BLaER1 treated with 17β-estradiol and CSF1 and Interleukin-3, amounts not matched to agents 10 nM and 100 nM (cell line): ENCODE data around the gene CAPN3.
A peak's percentile ranks its signal among the peaks of the same experiment; 100 is the strongest.

Source experiments
- H3K27ac ChIP-seq, 11 experiments: shearing (Covaris generic); formaldehyde crosslinking; 2 replicates each; pipeline ENCODE4 v1.8.1; 2022
- H3K27me3 ChIP-seq, 11 experiments: shearing (Covaris generic); formaldehyde crosslinking; 2 replicates each; pipeline ENCODE4 v1.8.1; 2022
- H3K36me3 ChIP-seq, 11 experiments: shearing (Covaris generic); formaldehyde crosslinking; 2 replicates each; pipeline ENCODE4 v1.8.1; 2022
- H3K4me1 ChIP-seq, 10 experiments: shearing (Covaris generic); formaldehyde crosslinking; 2 replicates each; pipeline ENCODE4 v1.8.1; 2022
- H3K4me2 ChIP-seq, 11 experiments: shearing (Covaris generic); formaldehyde crosslinking; 2 replicates each; pipeline ENCODE4 v1.8.1; 2022
- H3K4me3 ChIP-seq, 10 experiments: shearing (Covaris generic); formaldehyde crosslinking; 2 replicates each; pipeline ENCODE4 v1.8.1; 2022
- H3K9ac ChIP-seq, 11 experiments: shearing (Covaris generic); formaldehyde crosslinking; 2 replicates each; pipeline ENCODE4 v1.8.1; 2022
- H3K9me3 ChIP-seq, 11 experiments: shearing (Covaris generic); formaldehyde crosslinking; replicated peaks in 1 of 11; 2 replicates each; pipeline ENCODE4 v1.8.1; 2022
- H4K20me1 ChIP-seq, 11 experiments: shearing (Covaris generic); formaldehyde crosslinking; 2 replicates each; pipeline ENCODE4 v1.8.1; 2022
- Cebpa-rat ChIP-seq, 11 experiments: shearing (Covaris generic); IDR thresholded peaks; 2 replicates each; pipeline ENCODE4 v1.8.1; 2022

The CAPN3 gene

GRCh38 chr15:42375941-42376340 is 16.6 kb downstream of the CAPN3 start:
- no peak for TF ChIP-seq Cebpa-rat (IDR thresholded peaks at IDR 0.05)
- H3K4me3 ChIP-seq, result no peak overlapping the region
- no peak overlapping the region for H3K4me2 ChIP-seq
- no peaks in the 10 kb centered on the region for H3K27me3 ChIP-seq
- H3K9ac ChIP-seq, result no peak overlapping the region
- no peaks in the 10 kb centered on the region for H4K20me1 ChIP-seq
- H3K4me1 ChIP-seq, result no peaks in the 10 kb centered on the region
- peaks cover 0 to 15% (median 0%) of the 10 kb centered on the region in 11 experiments; a peak in 4 of 22 replicates for H3K36me3 ChIP-seq
- no peak overlapping the region for H3K27ac ChIP-seq
- H3K9me3 ChIP-seq, result peaks cover 13 to 37% (median 27%) of the 10 kb centered on the region in 11 experiments

GRCh38 chr15:42378011-42378410 is 18.7 kb downstream of the CAPN3 start:
- H3K9ac ChIP-seq, result no peak overlapping the region
- TF ChIP-seq Cebpa-rat (IDR thresholded peaks at IDR 0.05), result no peak

GRCh38 chr15:42384597-42384996 is 25.3 kb downstream of the CAPN3 start:
- Histone ChIP-seq H3K9me3 (no peaks in the 10 kb centered on the region; a peak in 2 of 22 replicates), H3K27ac (peak overlapping the region in 5 of 11 experiments; percentile 0 to 87 (median 34); a peak in 6 of 22 replicates), H3K9ac (no peak overlapping the region), H3K27me3 (no peaks in the 10 kb centered on the region), H3K36me3 (no peaks in the 10 kb centered on the region), H3K4me1 (peaks cover 31 to 59% (median 57%) of the 10 kb centered on the region in 10 experiments), H3K4me2 (peak overlapping the region in 9 of 11 experiments; percentile 38 to 94 (median 85); a peak in 17 of 22 replicates), H4K20me1 (no peaks in the 10 kb centered on the region), H3K4me3 (no peak overlapping the region)
- no peak for TF ChIP-seq Cebpa-rat (IDR thresholded peaks at IDR 0.05)

More at GRCh38 chr15:42378011-42378410, 18.7 kb downstream of the CAPN3 start:
- Histone ChIP-seq H3K36me3 (peaks cover 0 to 7% (median 0%) of the 10 kb centered on the region in 11 experiments; a peak in 3 of 22 replicates), H3K4me1 (no peaks in the 10 kb centered on the region), H3K27me3 (no peaks in the 10 kb centered on the region), H3K4me3 (no peak overlapping the region), H3K27ac (no peak overlapping the region), H3K4me2 (no peak overlapping the region), H3K9me3 (peaks cover 10 to 32% (median 23%) of the 10 kb centered on the region in 11 experiments), H4K20me1 (no peaks in the 10 kb centered on the region)

- Histone ChIP-seq H3K4me1 (peaks cover 31 to 64% (median 61%) of the 10 kb centered on the region in 10 experiments), H3K9me3 (no peaks in the 10 kb centered on the region; a peak in 1 of 22 replicates), H3K36me3 (peaks cover 0 to 3% (median 0%) of the 10 kb centered on the region in 11 experiments; a peak in 1 of 22 replicates), H4K20me1 (no peaks in the 10 kb centered on the region), H3K27me3 (no peaks in the 10 kb centered on the region), H3K9ac (peak overlapping the region in 7 of 11 experiments; percentile 40 to 74 (median 58); a peak in 8 of 22 replicates), H3K4me3 (peak overlapping the region in 4 of 10 experiments; percentile 24 to 42 (median 32); a peak in 2 of 20 replicates), H3K4me2 (peak overlapping the region; percentile 62 to 94 (median 84)), H3K27ac (peak overlapping the region in 9 of 11 experiments; percentile 28 to 87 (median 71); a peak in 16 of 22 replicates)
- TF ChIP-seq Cebpa-rat (IDR thresholded peaks at IDR 0.05), result no peak
Observed at GRCh38 chr15:42385206-42385979, 26.1 kb downstream of the CAPN3 start.

DNA sequence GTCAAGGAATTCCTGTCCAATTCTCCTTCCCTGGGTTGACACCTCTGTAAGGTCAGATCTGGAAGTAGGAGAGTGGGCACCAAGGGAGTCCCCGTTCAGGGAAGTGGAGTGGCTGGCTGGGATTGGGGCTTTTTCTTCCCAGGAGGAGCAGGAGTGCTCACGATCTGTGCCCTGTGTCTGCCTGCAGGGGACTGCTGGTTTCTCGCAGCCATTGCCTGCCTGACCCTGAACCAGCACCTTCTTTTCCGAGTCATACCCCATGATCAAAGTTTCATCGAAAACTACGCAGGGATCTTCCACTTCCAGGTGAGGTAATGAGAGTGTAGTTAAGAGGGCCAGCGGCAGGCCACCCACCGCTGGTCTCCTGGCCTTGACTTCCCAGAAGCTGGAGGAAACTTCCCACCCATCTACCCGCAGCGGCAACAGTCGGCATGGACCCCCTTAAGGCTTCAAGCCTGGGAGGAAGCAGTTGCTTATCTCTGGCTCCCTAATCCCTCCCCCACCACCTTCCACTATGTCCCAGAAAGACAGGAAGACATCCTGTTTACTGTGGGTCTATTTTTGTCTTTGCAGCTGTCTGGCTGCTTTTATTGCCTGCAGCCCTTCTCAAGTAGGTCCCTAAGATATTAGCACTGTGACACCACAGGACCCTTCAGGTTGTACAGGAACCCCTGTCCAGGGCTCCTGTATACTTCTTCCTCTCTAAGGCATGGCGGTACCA is 26.8 kb downstream of the CAPN3 start:
- peaks cover 0 to 3% (median 0%) of the 10 kb centered on the region in 11 experiments; a peak in 1 of 22 replicates for H3K36me3 ChIP-seq
- peak overlapping the region in 9 of 11 experiments; percentile 28 to 87 (median 71); a peak in 17 of 22 replicates for H3K27ac ChIP-seq
- peaks cover 31 to 64% (median 61%) of the 10 kb centered on the region in 10 experiments for H3K4me1 ChIP-seq
- no peaks in the 10 kb centered on the region for H3K27me3 ChIP-seq
- H4K20me1 ChIP-seq, result no peaks in the 10 kb centered on the region
- TF ChIP-seq Cebpa-rat (IDR thresholded peaks at IDR 0.05), result no peak
- H3K9ac ChIP-seq, result peak overlapping the region in 8 of 11 experiments; percentile 21 to 74 (median 54); a peak in 14 of 22 replicates
- no peaks in the 10 kb centered on the region; a peak in 1 of 22 replicates for H3K9me3 ChIP-seq
- peak overlapping the region in 7 of 10 experiments; percentile 13 to 42 (median 29); a peak in 11 of 20 replicates for H3K4me3 ChIP-seq
- peak overlapping the region; percentile 62 to 94 (median 84) for H3K4me2 ChIP-seq

- no peaks in the 10 kb centered on the region for H4K20me1 ChIP-seq
- H3K4me1 ChIP-seq, result peaks cover 31 to 69% (median 61%) of the 10 kb centered on the region in 10 experiments
- H3K9me3 ChIP-seq, result no peaks in the 10 kb centered on the region; a peak in 1 of 22 replicates
- H3K9ac ChIP-seq, result peak overlapping the region in 7 of 11 experiments; percentile 19 to 74 (median 58); a peak in 12 of 22 replicates
- H3K36me3 ChIP-seq, result peaks cover 0 to 3% (median 0%) of the 10 kb centered on the region in 11 experiments; a peak in 1 of 22 replicates
- H3K4me3 ChIP-seq, result peak overlapping the region in 3 of 10 experiments; percentile 3 to 33 (median 32); a peak in 3 of 20 replicates
- H3K27ac ChIP-seq, result peak overlapping the region in 8 of 11 experiments; percentile 63 to 87 (median 75); a peak in 14 of 22 replicates
- H3K27me3 ChIP-seq, result no peaks in the 10 kb centered on the region
- TF ChIP-seq Cebpa-rat (IDR thresholded peaks at IDR 0.05), result peak in 1 of 11 experiments; percentile 30; a peak in 1 of 22 replicates
- peak overlapping the region; percentile 57 to 94 (median 84) for H3K4me2 ChIP-seq
Observed at GRCh38 chr15:42387603-42388002, 28.3 kb downstream of the CAPN3 start.

- Histone ChIP-seq H3K9me3 (no peaks in the 10 kb centered on the region; a peak in 1 of 22 replicates), H3K4me3 (no peak overlapping the region), H4K20me1 (no peaks in the 10 kb centered on the region), H3K27me3 (no peaks in the 10 kb centered on the region), H3K36me3 (peaks cover 0 to 3% (median 0%) of the 10 kb centered on the region in 11 experiments; a peak in 3 of 22 replicates), H3K9ac (no peak overlapping the region), H3K4me1 (peaks cover 10 to 36% (median 27%) of the 10 kb centered on the region in 10 experiments), H3K4me2 (0 out of 22 replicates have a peak overlapping the region, but pooled peaks of 1 of the 11 experiments have one; percentile 10), H3K27ac (no peak overlapping the region)
- no peak for TF ChIP-seq Cebpa-rat (IDR thresholded peaks at IDR 0.05)
Observed at GRCh38 chr15:42392309-42393024, 33.2 kb downstream of the CAPN3 start.

DNA sequence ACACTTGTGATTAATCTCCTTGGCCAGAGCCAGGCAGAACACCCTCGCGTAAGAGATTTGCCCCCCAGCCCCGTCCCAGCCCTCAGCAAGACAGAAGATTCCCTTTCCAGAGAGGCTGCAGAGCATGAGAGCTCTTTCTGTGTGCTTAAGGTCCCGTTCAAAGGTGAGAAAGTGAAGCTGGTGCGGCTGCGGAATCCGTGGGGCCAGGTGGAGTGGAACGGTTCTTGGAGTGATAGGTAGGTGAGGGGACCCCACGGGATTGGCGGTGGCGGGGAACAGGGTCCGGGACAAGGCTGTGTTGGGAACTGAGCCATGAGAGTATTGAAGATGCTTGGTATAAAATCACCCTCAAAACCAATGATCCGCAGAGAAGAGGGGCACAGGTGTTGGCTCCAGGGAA is 34.8 kb downstream of the CAPN3 start:
- Histone ChIP-seq H3K36me3 (peaks cover 0 to 3% (median 0%) of the 10 kb centered on the region in 11 experiments; a peak in 3 of 22 replicates), H3K4me1 (peaks cover 0 to 30% (median 16%) of the 10 kb centered on the region in 10 experiments; a peak in 17 of 20 replicates), H3K27ac (no peak overlapping the region), H3K4me3 (no peak overlapping the region), H3K4me2 (no peak overlapping the region), H3K27me3 (no peaks in the 10 kb centered on the region), H3K9me3 (no peaks in the 10 kb centered on the region; a peak in 1 of 22 replicates), H3K9ac (no peak overlapping the region), H4K20me1 (no peaks in the 10 kb centered on the region)
- TF ChIP-seq Cebpa-rat (IDR thresholded peaks at IDR 0.05), result no peak
